GM08714 (cell line): Measurements from ENCODE around the gene PKP2.
"Not testable (repeated sequence)": the region's sequence is repeated elsewhere in the genome, so short reads cannot be mapped to it uniquely, and the experiment has no call there.

Source experiments
- H3K4me3 ChIP-seq: fragments of 200-500 bp; sonication (Bioruptor generic); 2 replicates; pipeline ENCODE4 v1.5.1; 2014; ENCODE audit warnings: mild to moderate bottlenecking, low read length, inconsistent platforms
- ZNF274 ChIP-seq: IDR thresholded peaks from 2 replicates; pipeline ENCODE4 v1.6.1; 2012; ENCODE audit warnings: mild to moderate bottlenecking, low read depth, low read length

Gene PKP2

GRCh38 chr12:32885831-32886230 lies 10.7 kb downstream of the PKP2 start:
- TF ChIP-seq ZNF274, result no peak
- no peak overlapping the region for H3K4me3 ChIP-seq

GRCh38 chr12:32884962-32885361 lies 11.6 kb downstream of the PKP2 start:
- no peak for TF ChIP-seq ZNF274
- no peak overlapping the region for H3K4me3 ChIP-seq

GRCh38 chr12:32881702-32882101 lies 14.9 kb downstream of the PKP2 start:
- H3K4me3 ChIP-seq, result no peak overlapping the region
- TF ChIP-seq ZNF274, result no peak

GRCh38 chr12:32881107-32881506 lies 15.5 kb downstream of the PKP2 start:
- H3K4me3 ChIP-seq, result no peak overlapping the region
- TF ChIP-seq ZNF274, result no peak

GRCh38 chr12:32879066-32879465 lies 17.5 kb downstream of the PKP2 start:
- H3K4me3 ChIP-seq, result not testable (repeated sequence)

- TF ChIP-seq ZNF274, result no peak
- no peak overlapping the region for H3K4me3 ChIP-seq
Observed at GRCh38 chr12:32877601-32878459, 18.7 kb downstream of the PKP2 start.

- no peak for TF ChIP-seq ZNF274
- H3K4me3 ChIP-seq, result no peak overlapping the region
Observed at GRCh38 chr12:32876004-32876403, 20.6 kb downstream of the PKP2 start.

GRCh38 chr12:32874975-32875374 lies 21.6 kb downstream of the PKP2 start:
- H3K4me3 ChIP-seq, result no peak overlapping the region
- TF ChIP-seq ZNF274, result no peak

- no peak for TF ChIP-seq ZNF274
- H3K4me3 ChIP-seq, result no peak overlapping the region
Observed at GRCh38 chr12:32874078-32874477, 22.5 kb downstream of the PKP2 start.

GRCh38 chr12:32872416-32872815 lies 24.2 kb downstream of the PKP2 start:
- not testable (repeated sequence) for H3K4me3 ChIP-seq

GRCh38 chr12:32870716-32871115 lies 25.9 kb downstream of the PKP2 start:
- TF ChIP-seq ZNF274, result no peak
- H3K4me3 ChIP-seq, result no peak overlapping the region

GRCh38 chr12:32868885-32869284 lies 27.7 kb downstream of the PKP2 start:
- TF ChIP-seq ZNF274, result no peak
- H3K4me3 ChIP-seq, result no peak overlapping the region

GRCh38 chr12:32864731-32865130 lies 31.8 kb downstream of the PKP2 start:
- no peak for TF ChIP-seq ZNF274
- no peak overlapping the region for H3K4me3 ChIP-seq

- no peak overlapping the region for H3K4me3 ChIP-seq
- TF ChIP-seq ZNF274, result no peak
Observed at GRCh38 chr12:32863128-32863527, 33.4 kb downstream of the PKP2 start.

GRCh38 chr12:32861658-32862057 lies 34.9 kb downstream of the PKP2 start:
- H3K4me3 ChIP-seq, result not testable (repeated sequence)

- TF ChIP-seq ZNF274, result no peak
Observed at GRCh38 chr12:32860192-32860591, 36.4 kb downstream of the PKP2 start.

More at GRCh38 chr12:32860192-32860591, 36.4 kb downstream of the PKP2 start:
- H3K4me3 ChIP-seq, result no peak overlapping the region
